Mammary epithelial cell (primary cell): ENCODE data around the gene IGFBP5.

Source experiments
- CTCF ChIP-seq, 2 donors: IDR thresholded peaks in 1 of 2; conservative IDR thresholded peaks in 1 of 2; 2 replicates each; pipeline ENCODE4 v1.5.1; 2011 to 2012; ENCODE audit warnings: inconsistent platforms in 2 of 2, low read length in 2 of 2, mild to moderate bottlenecking in 2 of 2, control low read depth in 1 of 2, low read depth in 1 of 2; ENCODE audit not compliant: insufficient read depth in 1 of 2; ENCODE audit errors: extremely low read depth in 1 of 2
- EZH2 ChIP-seq: IDR thresholded peaks from 2 replicates; pipeline ENCODE4 v1.6.1; 2012; ENCODE audit warnings: low read length, inconsistent platforms, borderline replicate concordance

GRCh38 chr2:216635171-216635570, 60.2 kb downstream of the IGFBP5 start:
- TF ChIP-seq CTCF (conservative IDR thresholded peaks at IDR 0.05 in 1 of 2, IDR thresholded peaks at IDR 0.05 in 1 of 2; ENCODE audit: extremely low read depth in 1 of 2, insufficient read depth in 1 of 2, low read depth in 1 of 2, low read length in 2 of 2) = no peak
- no peak for TF ChIP-seq EZH2
